Epithelial cell of proximal tubule (primary cell): ENCODE data around the gene GGCT. TPM values are rescaled to one million over a fixed set of nuclear protein-coding genes. Genes with fewer than 3 reads are reported as not detected.

Experiments used
- DNase-seq: peaks from one replicate; pipeline ENCODE4 v3.0.0-alpha.2; 2011; ENCODE audit warnings: low read depth
- H3K4me3 ChIP-seq: 2 replicates; pipeline ENCODE4 v1.5.1; 2011; ENCODE audit warnings: low read depth, mild to moderate bottlenecking, low read length
- total RNA-seq: library from RNA; depleted of rRNA; stranded (reverse); fragments of >200 nt; gene quantifications from 2 replicates; pipeline ENCODE4 v1.2.3, GENCODE V29; 2015
- TF ChIP-seq, protein P1 (sequence below): conservative IDR thresholded peaks from 2 replicates; pipeline ENCODE4 v1.5.1; 2012; ENCODE audit warnings: low read depth, mild to moderate bottlenecking, low read length

GGCT gene
- total RNA-seq, 1 donor from 2014 or later, result 54.5 TPM

DNA sequence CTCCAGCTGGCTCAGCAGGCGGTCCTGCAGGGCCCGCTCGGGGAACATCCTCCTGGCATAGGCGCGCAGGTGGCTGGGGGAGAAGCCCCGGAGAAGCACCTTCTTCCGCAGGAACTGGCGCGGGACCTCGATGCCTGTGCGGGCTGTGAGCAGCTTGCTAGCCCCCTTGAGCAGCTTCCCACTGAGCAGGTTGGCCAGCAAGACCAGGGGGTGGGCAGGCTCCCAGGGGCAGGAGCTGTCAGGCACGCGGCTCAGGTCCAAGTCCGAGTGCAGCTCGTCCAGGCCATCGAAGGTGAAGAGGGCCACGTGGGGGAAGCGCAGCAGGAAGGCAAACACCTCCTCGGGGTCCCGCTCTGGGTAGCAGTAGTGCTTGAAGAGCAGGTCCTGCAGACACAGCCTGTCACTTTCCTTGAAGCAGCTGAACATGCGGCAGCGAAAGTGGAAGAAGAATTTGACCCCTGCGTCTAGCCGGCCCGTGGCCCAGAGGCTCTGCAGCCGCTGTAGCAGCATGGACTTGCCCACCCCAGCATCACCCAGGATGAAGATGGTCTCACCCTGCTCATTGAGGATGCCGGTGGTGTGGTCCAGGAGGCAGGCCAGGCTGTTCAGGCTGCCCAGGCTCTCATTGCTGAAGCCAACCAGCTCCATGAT, 52.2 kb downstream of the GGCT start:
- no peak overlapping the region for H3K4me3 ChIP-seq
- TF ChIP-seq, protein P1, sequence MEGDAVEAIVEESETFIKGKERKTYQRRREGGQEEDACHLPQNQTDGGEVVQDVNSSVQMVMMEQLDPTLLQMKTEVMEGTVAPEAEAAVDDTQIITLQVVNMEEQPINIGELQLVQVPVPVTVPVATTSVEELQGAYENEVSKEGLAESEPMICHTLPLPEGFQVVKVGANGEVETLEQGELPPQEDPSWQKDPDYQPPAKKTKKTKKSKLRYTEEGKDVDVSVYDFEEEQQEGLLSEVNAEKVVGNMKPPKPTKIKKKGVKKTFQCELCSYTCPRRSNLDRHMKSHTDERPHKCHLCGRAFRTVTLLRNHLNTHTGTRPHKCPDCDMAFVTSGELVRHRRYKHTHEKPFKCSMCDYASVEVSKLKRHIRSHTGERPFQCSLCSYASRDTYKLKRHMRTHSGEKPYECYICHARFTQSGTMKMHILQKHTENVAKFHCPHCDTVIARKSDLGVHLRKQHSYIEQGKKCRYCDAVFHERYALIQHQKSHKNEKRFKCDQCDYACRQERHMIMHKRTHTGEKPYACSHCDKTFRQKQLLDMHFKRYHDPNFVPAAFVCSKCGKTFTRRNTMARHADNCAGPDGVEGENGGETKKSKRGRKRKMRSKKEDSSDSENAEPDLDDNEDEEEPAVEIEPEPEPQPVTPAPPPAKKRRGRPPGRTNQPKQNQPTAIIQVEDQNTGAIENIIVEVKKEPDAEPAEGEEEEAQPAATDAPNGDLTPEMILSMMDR, result no peak
- no peak for DNase-seq

DNA sequence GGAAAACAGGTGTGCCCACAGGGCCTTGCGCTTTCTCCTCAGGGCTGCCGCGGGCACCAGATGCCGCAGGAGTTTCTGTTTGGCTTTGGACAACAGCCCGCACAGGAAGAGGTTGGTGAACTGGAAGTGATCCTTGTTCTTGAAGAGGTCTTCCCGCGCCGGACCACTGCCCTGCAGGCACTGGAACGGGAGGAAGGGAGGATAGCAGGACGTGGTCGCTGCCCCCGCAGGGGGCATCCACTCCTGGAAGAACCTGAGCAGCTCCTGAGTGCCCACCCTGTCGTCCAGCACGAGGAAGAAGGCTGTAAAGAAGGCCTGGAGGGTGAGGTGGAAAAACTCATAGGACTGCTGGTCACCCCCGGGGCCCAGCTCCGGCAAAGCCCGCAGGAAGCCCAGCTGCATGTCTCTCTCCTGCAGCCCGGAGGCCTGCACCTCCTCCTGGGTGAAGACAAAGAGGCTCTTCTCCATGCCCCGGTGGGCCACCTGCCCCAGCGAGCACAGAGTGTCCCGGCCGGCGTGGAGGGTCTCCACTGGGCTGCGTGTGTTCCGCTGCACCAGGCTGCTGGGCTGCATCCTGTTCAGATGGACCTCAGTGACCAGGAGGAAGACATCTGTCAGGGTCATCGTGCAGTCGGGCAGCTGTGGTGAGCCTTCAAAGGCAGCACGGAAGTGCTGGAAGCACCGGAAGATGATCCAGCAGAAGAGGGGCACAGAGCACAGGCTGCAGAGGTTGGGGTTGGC, 52.9 kb downstream of the GGCT start:
- TF ChIP-seq, protein P1, result no peak
- DNase-seq, result no peak
- H3K4me3 ChIP-seq, result no peak overlapping the region

DNA sequence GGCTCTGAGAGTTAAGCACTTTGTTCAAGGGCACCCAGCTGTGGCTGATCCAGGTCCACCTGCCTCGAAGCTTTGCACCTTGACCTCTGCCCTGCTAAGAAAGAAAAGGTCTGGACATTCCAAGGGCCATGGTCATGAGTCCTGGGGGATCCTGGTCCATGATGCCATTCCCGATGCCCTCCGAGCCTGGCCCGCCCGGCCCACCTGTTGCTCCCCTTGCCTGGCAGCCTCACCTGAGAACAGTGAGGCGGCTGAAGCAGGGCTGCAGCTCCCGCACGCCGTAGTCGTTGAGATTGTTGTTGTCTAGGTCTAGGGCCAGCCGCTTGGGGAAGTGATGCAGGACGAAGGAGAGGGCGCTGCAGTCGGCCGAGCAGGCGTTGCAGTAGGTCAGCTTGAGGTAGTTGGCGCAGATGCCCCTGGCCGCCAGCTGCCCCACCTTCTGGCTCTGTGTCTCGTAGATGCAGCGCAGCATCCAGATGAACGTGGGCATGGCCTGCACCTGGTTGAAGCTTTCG, 53.6 kb downstream of the GGCT start:
- DNase-seq, result no peak
- TF ChIP-seq, protein P1, result no peak
- H3K4me3 ChIP-seq, result no peak overlapping the region

DNA sequence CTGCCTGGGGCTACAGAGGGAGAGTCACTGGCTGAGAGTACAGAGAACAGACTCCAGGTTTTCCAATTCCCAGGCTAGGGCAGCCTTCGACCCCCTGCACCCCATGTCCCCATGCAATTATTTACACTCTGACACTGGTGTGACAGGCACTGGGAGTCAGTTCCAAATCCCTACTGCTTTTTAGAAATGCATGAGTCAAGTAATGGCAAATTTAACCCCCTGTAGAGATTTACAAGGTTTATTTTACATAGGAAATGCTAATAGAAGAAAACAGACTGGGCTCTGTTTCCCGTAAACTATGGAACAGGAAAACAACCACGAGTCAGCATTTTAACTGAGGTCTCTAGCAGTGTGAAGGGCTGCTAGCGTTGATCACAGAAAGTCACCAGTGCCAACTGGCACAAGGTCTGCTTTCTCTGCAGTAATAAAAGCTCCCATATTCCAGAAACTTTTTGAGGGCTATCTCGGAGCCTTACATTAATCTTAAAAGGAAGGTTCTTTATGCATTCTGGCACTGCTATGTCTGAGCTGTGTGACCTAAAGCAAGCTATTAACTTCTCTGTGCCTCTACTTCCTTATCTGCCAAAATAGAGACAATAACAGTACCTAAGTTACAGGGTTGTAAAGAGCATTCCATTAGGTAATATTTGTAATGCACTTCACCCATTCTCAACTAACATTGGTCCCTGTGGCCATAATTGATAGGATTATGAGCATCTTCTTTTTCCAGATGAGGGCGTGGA, 54.2 kb downstream of the GGCT start:
- TF ChIP-seq, protein P1, result no peak
- H3K4me3 ChIP-seq, result no peak overlapping the region
- no peak for DNase-seq

DNA sequence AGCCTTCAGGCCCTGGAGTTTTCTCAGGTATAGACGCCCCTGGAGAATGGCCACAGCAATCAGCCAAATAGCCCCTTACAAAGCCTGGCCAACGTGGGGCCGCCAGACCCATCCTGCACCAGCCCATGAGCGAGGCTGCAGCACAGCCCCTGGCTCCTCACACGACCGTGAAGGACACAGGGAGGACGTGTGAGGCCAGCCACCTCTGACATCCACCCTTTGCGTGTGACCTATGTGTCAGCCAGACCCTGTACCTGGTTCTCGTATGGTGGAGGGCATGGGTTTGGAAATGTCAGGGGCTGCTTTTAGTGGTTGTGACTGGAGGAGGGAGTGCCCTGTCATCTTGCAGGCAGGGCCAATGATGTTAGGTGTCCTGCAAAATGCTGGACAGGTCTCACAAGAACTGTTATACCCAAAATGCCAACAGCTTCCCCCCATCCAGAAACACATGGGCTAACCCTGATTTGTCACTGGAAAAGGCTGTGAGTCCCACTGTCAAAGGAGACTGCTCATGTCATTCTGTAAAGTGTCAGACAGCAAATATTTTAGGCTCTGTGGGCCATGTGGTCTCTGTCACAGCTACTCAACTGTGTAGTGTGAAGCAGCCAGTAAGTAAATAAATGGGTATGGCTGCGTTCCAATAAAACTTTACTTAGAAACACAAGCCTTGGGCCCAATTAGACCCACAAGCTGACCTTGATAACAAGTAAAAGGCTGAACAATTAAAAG, 56.0 kb downstream of the GGCT start:
- H3K4me3 ChIP-seq, result no peak overlapping the region
- DNase-seq, result no peak
- TF ChIP-seq, protein P1, result no peak

DNA sequence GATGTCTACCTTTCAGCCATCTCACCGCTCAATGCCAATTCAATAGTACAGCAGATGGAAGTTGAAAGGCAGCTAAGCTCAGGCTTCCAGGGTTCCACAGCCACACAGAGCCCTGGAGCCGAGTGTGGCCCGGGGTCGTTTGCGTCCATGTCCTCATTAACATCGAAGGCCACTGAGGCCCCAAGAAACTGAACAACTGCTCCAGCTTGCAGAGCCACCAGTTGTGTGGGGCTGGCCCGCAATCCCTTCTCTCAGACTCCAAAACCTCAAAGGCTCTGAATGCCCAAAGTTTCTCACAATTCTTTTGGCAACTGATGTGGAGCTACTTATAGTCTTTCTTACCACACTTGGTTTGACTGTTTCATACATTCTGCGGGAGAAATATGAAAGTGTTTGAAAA, 57.2 kb downstream of the GGCT start:
- no peak overlapping the region for H3K4me3 ChIP-seq
- TF ChIP-seq, protein P1, result no peak
- DNase-seq, result no peak
